SKM-1 treated with dmso at 0.1 percent for 144 hours (cell line): Measurements from ENCODE around the gene GOLGA2.
"Not testable (repeated sequence)": the region's sequence is repeated elsewhere in the genome, so short reads cannot be mapped to it uniquely, and the experiment has no call there.

Experiments used
- DNase-seq: peaks from one replicate; lab custom pipeline; 2025; ENCODE audit not compliant: unreplicated experiment; lab: John Stamatoyannopoulos, UW

The GOLGA2 gene

GRCh38 chr9:128296340-128297220 lies 20.8 kb upstream of the GOLGA2 start:
- no peak for DNase-seq

- DNase-seq: no peak
Observed at GRCh38 chr9:128294142-128294541, 18.3 kb upstream of the GOLGA2 start.

- DNase-seq: no peak
Observed at GRCh38 chr9:128293091-128293490, 17.3 kb upstream of the GOLGA2 start.

- DNase-seq: no peak
Observed at GRCh38 chr9:128292009-128292408, 16.2 kb upstream of the GOLGA2 start.

- DNase-seq: no peak
Observed at GRCh38 chr9:128288273-128289004, 12.6 kb upstream of the GOLGA2 start.

- no peak for DNase-seq
Observed at GRCh38 chr9:128286440-128286839, 10.6 kb upstream of the GOLGA2 start.

- no peak for DNase-seq
Observed at GRCh38 chr9:128285033-128285784, 9.4 kb upstream of the GOLGA2 start.

- no peak for DNase-seq
Observed at GRCh38 chr9:128282500-128282899, 6.7 kb upstream of the GOLGA2 start.

GRCh38 chr9:128280084-128280622 lies 4.3 kb upstream of the GOLGA2 start:
- DNase-seq: peak; percentile 39

GRCh38 chr9:128279088-128280073 lies 3.6 kb upstream of the GOLGA2 start:
- not testable (repeated sequence) for DNase-seq

GRCh38 chr9:128276574-128277270 lies 915 bp upstream of the GOLGA2 start:
- DNase-seq: no peak

- DNase-seq: peak; percentile 96
Observed at GRCh38 chr9:128276008-128276573, 284 bp upstream of the GOLGA2 start, which contains the start of gene SWI5. TSS of gene SWI5 (plus strand) at chr9:128276276.

GRCh38 chr9:128274245-128274644 lies 1.6 kb downstream of the GOLGA2 start:
- no peak for DNase-seq

GRCh38 chr9:128271512-128271911 lies 4.3 kb downstream of the GOLGA2 start:
- no peak for DNase-seq

- DNase-seq: no peak
Observed at GRCh38 chr9:128271112-128271511, 4.7 kb downstream of the GOLGA2 start.

GRCh38 chr9:128266868-128267590 lies 8.8 kb downstream of the GOLGA2 start:
- no peak for DNase-seq

GRCh38 chr9:128265348-128265847 lies 10.4 kb downstream of the GOLGA2 start:
- DNase-seq: no peak

GRCh38 chr9:128262687-128263086 lies 13.1 kb downstream of the GOLGA2 start:
- DNase-seq: no peak
